T-cell (primary cell): Measurements from ENCODE around the gene KLF6. TPM values are rescaled to one million over a fixed set of nuclear protein-coding genes. Genes with fewer than 3 reads are reported as not detected.

ENCODE experiments used
- ATAC-seq, 4 experiments: fragments of 200-7000 bp in 3 of 4; fragments of 150-1000 bp in 1 of 4; cut with Tn5 transposase; replicated peaks in 1 of 4; 1 replicate in 3 of 4; 2 replicates in 1 of 4; pipeline ENCODE4 v1.10.0; 2021; ENCODE audit warnings: moderate library complexity in 3 of 4, mild to moderate bottlenecking in 2 of 4, moderate number of reproducible peaks in 1 of 4
- CTCF ChIA-PET, 2 donors: fragments of 300-600 bp; sonication (Branson Sonifier 250); formaldehyde crosslinking; loops; one replicate each; lab custom pipeline; 2022; ENCODE audit warnings: antibody characterized with exemption in 2 of 2; lab: Charles Lee
- POLR2A ChIA-PET, 2 donors: fragments of 300-600 bp; sonication (Branson Sonifier 250); formaldehyde crosslinking; loops; one replicate each; lab custom pipeline; 2022; ENCODE audit warnings: antibody characterized with exemption in 2 of 2; lab: Charles Lee
- DNase-seq, 35 experiments: peaks; one replicate each; pipeline versions ENCODE4 v3.0.0 to v3.0.0-alpha.2; 2013 to 2023
- H3K27ac ChIP-seq: one replicate; pipeline ENCODE4 v1.5.1; 2013; ENCODE audit warnings: low read length
- H3K27me3 ChIP-seq, 2 experiments: replicated peaks in 1 of 2; 1 replicate in 1 of 2; 2 replicates in 1 of 2; pipeline versions ENCODE4 v1.6.1 to v1.7.0; 2013; ENCODE audit warnings: low read length in 1 of 2, mixed read lengths in 1 of 2; ENCODE audit not compliant: control insufficient read depth in 2 of 2, insufficient read depth in 2 of 2; ENCODE audit errors: extremely low read depth in 1 of 2
- H3K36me3 ChIP-seq, 2 donors: 1 replicate in 1 of 2; 2 replicates in 1 of 2; pipeline versions ENCODE4 v1.6.1 to v1.7.0; 2013; ENCODE audit warnings: low read length in 1 of 2; ENCODE audit not compliant: control insufficient read depth in 2 of 2, insufficient read depth in 1 of 2; ENCODE audit errors: extremely low read depth in 1 of 2
- H3K4me1 ChIP-seq, 2 experiments: 1 replicate in 1 of 2; 2 replicates in 1 of 2; pipeline versions ENCODE4 v1.6.1 to v1.7.0; 2013; ENCODE audit warnings: low read length in 2 of 2, mixed read lengths in 1 of 2; ENCODE audit not compliant: insufficient read depth in 2 of 2, control insufficient read depth in 1 of 2; ENCODE audit errors: extremely low read depth in 1 of 2
- H3K4me3 ChIP-seq, 2 donors: 1 replicate in 1 of 2; 2 replicates in 1 of 2; pipeline versions ENCODE4 v1.5.1 to v1.7.0; 2013; ENCODE audit warnings: mild to moderate bottlenecking in 2 of 2, low read length in 1 of 2, moderate library complexity in 1 of 2; ENCODE audit not compliant: control insufficient read depth in 1 of 2; ENCODE audit errors: extremely low read depth in 1 of 2
- H3K9me3 ChIP-seq: 2 replicates; pipeline ENCODE4 v1.7.0; 2013
- H3K27ac Mint-ChIP-seq, 2 donors: one replicate each; pipeline ENCODE4 v1.8.0; 2020 to 2021; ENCODE audit warnings: mild to moderate bottlenecking in 2 of 2, mixed read lengths in 2 of 2
- H3K27me3 Mint-ChIP-seq, 2 donors: one replicate each; pipeline ENCODE4 v1.8.0; 2021 to 2022; ENCODE audit warnings: mixed read lengths in 2 of 2
- H3K36me3 Mint-ChIP-seq: one replicate; pipeline ENCODE4 v1.8.0; 2021; ENCODE audit warnings: mixed read lengths
- H3K4me1 Mint-ChIP-seq, 3 donors: one replicate each; pipeline ENCODE4 v1.8.0; 2020 to 2022; ENCODE audit warnings: mixed read lengths in 3 of 3, mild to moderate bottlenecking in 1 of 3
- H3K4me3 Mint-ChIP-seq, 3 donors: one replicate each; pipeline ENCODE4 v1.8.0; 2020 to 2022; ENCODE audit warnings: mild to moderate bottlenecking in 3 of 3, mixed read lengths in 3 of 3, moderate library complexity in 3 of 3
- H3K9me3 Mint-ChIP-seq, 3 donors: one replicate each; pipeline ENCODE4 v1.8.0; 2020 to 2022; ENCODE audit warnings: mixed read lengths in 3 of 3
- WGBS: methylation state at CpG from one replicate; pipeline ENCODE4 v1.1.5; 2013; ENCODE audit warnings: missing lambda C conversion rate; ENCODE audit not compliant: insufficient coverage; 5-methylcytosine and 5-hydroxymethylcytosine counted together
- total RNA-seq, 35 experiments: library from RNA in 6 of 35; stranded (reverse) in 6 of 35; fragments of 120-200 nt in 1 of 35; gene quantifications; one replicate each; pipeline versions ENCODE4 v1.2.1 to v1.2.4 and lab custom pipeline; 2013 to 2026

The KLF6 gene
- total RNA-seq, 5 donors from 2014 or later (not counting 1 experiment from before 2014, with no cell fraction given) = 285 to 1,180 (median 400) TPM

DNA sequence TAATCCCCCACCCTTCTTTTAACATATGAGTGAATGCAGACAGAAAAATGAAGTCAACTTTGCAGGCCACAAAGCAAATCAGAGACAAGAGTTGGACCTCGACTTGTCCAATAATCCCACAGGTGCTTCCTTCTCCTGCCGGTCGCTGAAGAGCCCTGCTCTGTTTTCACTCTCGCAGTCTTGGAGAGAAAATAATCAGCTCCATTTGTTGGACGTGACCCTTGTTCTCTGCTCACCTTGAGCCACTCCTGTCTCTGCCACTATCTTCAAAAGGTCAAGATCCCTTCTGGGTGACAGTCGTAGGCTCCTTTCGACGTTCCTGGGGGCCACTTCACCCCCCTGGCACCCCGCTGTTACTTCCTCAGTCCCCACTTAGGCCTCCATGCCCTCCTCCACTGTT lies 2.8 kb upstream of the KLF6 start:
- peaks cover 8 to 15% (median 15%) of the 10 kb centered on the region in 3 donors for H3K4me1 Mint-ChIP-seq
- Histone ChIP-seq H3K27ac (no peak overlapping the region), H3K9me3 (no peaks in the 10 kb centered on the region), H3K4me1 (peaks cover 0 to 10% of the 10 kb centered on the region in 2 experiments), H3K36me3 (no peaks in the 10 kb centered on the region), H3K27me3 (no peaks in the 10 kb centered on the region), H3K4me3 (no peak overlapping the region)
- ChIA-PET CTCF (no interaction called here), POLR2A (interaction anchor here in 1 of 2 donors (0.6 kb wide), 1 partner anchor 100 kb away, joined by 4 read pairs; no protein-coding TSS in a partner anchor)
- peak overlapping the region; percentile 41 to 76 for H3K27ac Mint-ChIP-seq
- H3K9me3 Mint-ChIP-seq = peaks cover 7 to 12% (median 7%) of the 10 kb centered on the region in 3 donors
- H3K36me3 Mint-ChIP-seq = peaks cover 23% of the 10 kb centered on the region
- 94% methylated on average over 9 of the region's 9 CpGs for WGBS
- ATAC-seq (no peak), DNase-seq (no peak)
- H3K4me3 Mint-ChIP-seq = no peak overlapping the region
- no peaks in the 10 kb centered on the region for H3K27me3 Mint-ChIP-seq

GRCh38 chr10:3787016-3787400 lies 2.0 kb upstream of the KLF6 start:
- H3K4me1 ChIP-seq = peaks cover 3 to 18% of the 10 kb centered on the region in 2 experiments
- ATAC-seq (no peak), DNase-seq (no peak)
- Mint-ChIP-seq H3K9me3 (peaks cover 7 to 12% (median 7%) of the 10 kb centered on the region in 3 donors), H3K4me3 (peak overlapping the region; percentile 88 to 100 (median 95)), H3K4me1 (peaks cover 14 to 23% (median 17%) of the 10 kb centered on the region in 3 donors), H3K27ac (peak overlapping the region; percentile 96 to 98), H3K27me3 (no peaks in the 10 kb centered on the region), H3K36me3 (peaks cover 31% of the 10 kb centered on the region)
- ChIA-PET CTCF (no interaction called here), POLR2A (no interaction called here)
- no peaks in the 10 kb centered on the region for H3K9me3 ChIP-seq
- peaks cover 0 to 6% of the 10 kb centered on the region in 2 donors for H3K36me3 ChIP-seq
- WGBS = no CpG with 5 or more reads among the region's 3 CpGs
- H3K27me3 ChIP-seq = no peaks in the 10 kb centered on the region
- H3K27ac ChIP-seq = no peak overlapping the region
- H3K4me3 ChIP-seq = no peak overlapping the region

- Mint-ChIP-seq H3K27me3 (no peaks in the 10 kb centered on the region), H3K4me1 (peaks cover 19 to 28% (median 22%) of the 10 kb centered on the region in 3 donors), H3K4me3 (peak overlapping the region; percentile 88 to 100 (median 95)), H3K9me3 (peaks cover 7 to 12% (median 7%) of the 10 kb centered on the region in 3 donors), H3K27ac (peak overlapping the region; percentile 96 to 98), H3K36me3 (peaks cover 37% of the 10 kb centered on the region)
- H3K27ac ChIP-seq = peak overlapping the region; percentile 96
- peaks cover 0 to 12% of the 10 kb centered on the region in 2 donors for H3K36me3 ChIP-seq
- CTCF ChIA-PET = no interaction called here
- H3K4me1 ChIP-seq = peaks cover 7 to 24% of the 10 kb centered on the region in 2 experiments
- H3K9me3 ChIP-seq = no peaks in the 10 kb centered on the region
- POLR2A ChIA-PET = interaction anchor here in 1 of 2 donors (1.5 to 5.5 kb wide), 8 partner anchors 8 to 149 kb away, joined by 5 to 240 read pairs (median 28); no protein-coding TSS in a partner anchor
- 81% methylated on average over 10 of the region's 18 CpGs for WGBS
- DNase-seq (peak in 2 of 35 experiments; percentile 41 to 53), ATAC-seq (no peak)
- H3K27me3 ChIP-seq = no peaks in the 10 kb centered on the region
- H3K4me3 ChIP-seq = peak overlapping the region in 1 of 2 donors; percentile 62
Observed at GRCh38 chr10:3786295-3787015, 1.4 kb upstream of the KLF6 start.

DNA sequence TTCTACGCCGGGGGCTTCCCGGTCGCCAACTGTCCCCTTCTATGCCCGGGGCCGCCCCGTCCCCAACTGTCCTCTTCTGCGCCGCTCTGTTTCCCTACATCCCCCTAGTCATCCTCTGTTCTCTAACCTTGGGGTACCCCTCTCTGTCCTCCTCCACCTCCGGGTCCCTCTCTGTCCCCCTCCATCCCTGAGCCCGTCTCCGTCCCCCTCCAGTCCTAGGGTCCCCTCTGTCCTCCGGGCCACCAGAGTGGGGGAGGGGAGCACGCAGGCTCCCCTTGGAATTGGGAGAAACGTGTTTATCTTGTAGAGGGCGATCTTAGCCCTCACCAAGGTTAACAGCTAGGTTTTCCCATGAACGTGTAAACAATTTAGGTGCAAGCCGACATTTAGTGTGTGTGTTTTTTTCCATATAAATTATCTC lies 852 bp upstream of the KLF6 start:
- Histone ChIP-seq H3K4me1 (peaks cover 12 to 30% of the 10 kb centered on the region in 2 experiments), H3K27ac (peak overlapping the region; percentile 96), H3K27me3 (no peaks in the 10 kb centered on the region), H3K9me3 (no peaks in the 10 kb centered on the region), H3K36me3 (peaks cover 0 to 18% of the 10 kb centered on the region in 2 donors), H3K4me3 (peak overlapping the region; percentile 62 to 72)
- H3K27me3 Mint-ChIP-seq = no peaks in the 10 kb centered on the region
- peaks cover 7 to 12% (median 7%) of the 10 kb centered on the region in 3 donors for H3K9me3 Mint-ChIP-seq
- peaks cover 43% of the 10 kb centered on the region for H3K36me3 Mint-ChIP-seq
- H3K4me1 Mint-ChIP-seq = peaks cover 25 to 34% (median 26%) of the 10 kb centered on the region in 3 donors
- POLR2A ChIA-PET = interaction anchor here (0.8 to 5.5 kb wide), 26 partner anchors 8 to 495 kb away, joined by 3 to 240 read pairs (median 8); no protein-coding TSS in a partner anchor
- WGBS = 0% methylated on average over 9 of the region's 18 CpGs
- ATAC-seq (peak; percentile 1 to 8 (median 5)), DNase-seq (peak in 4 of 35 experiments; percentile 47 to 65 (median 62))
- CTCF ChIA-PET = interaction anchor here in 1 of 2 donors (0.6 to 1.3 kb wide), 4 partner anchors 14 to 169 kb away, joined by 3 to 10 read pairs (median 4); no protein-coding TSS in a partner anchor
- H3K27ac Mint-ChIP-seq = peak overlapping the region; percentile 96 to 98
- peak overlapping the region; percentile 88 to 100 (median 95) for H3K4me3 Mint-ChIP-seq

GRCh38 chr10:3785251-3785850 lies 342 bp upstream of the KLF6 start:
- Mint-ChIP-seq H3K4me1 (peaks cover 30 to 39% (median 31%) of the 10 kb centered on the region in 3 donors), H3K27ac (peak overlapping the region; percentile 96 to 98), H3K4me3 (peak overlapping the region; percentile 95 to 100 (median 98)), H3K27me3 (no peaks in the 10 kb centered on the region), H3K9me3 (peaks cover 7 to 12% (median 7%) of the 10 kb centered on the region in 3 donors), H3K36me3 (peaks cover 48% of the 10 kb centered on the region)
- ATAC-seq (peak; percentile 79 to 88 (median 82)), DNase-seq (peak; percentile 97 to 100 (median 99))
- under 1% methylated on average over 66 of the region's 76 CpGs for WGBS
- Histone ChIP-seq H3K4me3 (peak overlapping the region; percentile 67 to 97), H3K36me3 (peaks cover 0 to 23% of the 10 kb centered on the region in 2 donors), H3K27ac (peak overlapping the region; percentile 99), H3K27me3 (no peaks in the 10 kb centered on the region), H3K9me3 (no peaks in the 10 kb centered on the region), H3K4me1 (peaks cover 12 to 35% of the 10 kb centered on the region in 2 experiments)
- POLR2A ChIA-PET = interaction anchor here (0.6 to 5.5 kb wide), 51 partner anchors 8 to 613 kb away, joined by 3 to 240 read pairs (median 5); partner anchors contain the start of gene PITRM1 (in 1 of the 2)
- CTCF ChIA-PET = interaction anchor here (0.5 to 1.3 kb wide), 8 partner anchors 14 to 1041 kb away, joined by 3 to 10 read pairs (median 4); partner anchors contain the start of gene AKR1E2 (in 1 of the 2)
